Hepatocyte (in vitro differentiated cells): ENCODE data around the gene IKZF5.

Experiments
- EZH2phosphoT487 ChIP-seq: fragments of 200-600 bp; sonication (generic); IDR thresholded peaks from one replicate; pipeline ENCODE4 v1.6.1; 2018; ENCODE audit warnings: antibody characterized with exemption, mild to moderate bottlenecking, low read depth, moderate library complexity; ENCODE audit not compliant: unreplicated experiment, severe bottlenecking
- TF ChIP-seq, protein P1 (sequence below): fragments of 200-600 bp; sonication (generic); IDR thresholded peaks from 2 replicates; pipeline ENCODE4 v1.5.1; 2016; ENCODE audit warnings: antibody characterized with exemption, mild to moderate bottlenecking; ENCODE audit not compliant: poor library complexity

DNA sequence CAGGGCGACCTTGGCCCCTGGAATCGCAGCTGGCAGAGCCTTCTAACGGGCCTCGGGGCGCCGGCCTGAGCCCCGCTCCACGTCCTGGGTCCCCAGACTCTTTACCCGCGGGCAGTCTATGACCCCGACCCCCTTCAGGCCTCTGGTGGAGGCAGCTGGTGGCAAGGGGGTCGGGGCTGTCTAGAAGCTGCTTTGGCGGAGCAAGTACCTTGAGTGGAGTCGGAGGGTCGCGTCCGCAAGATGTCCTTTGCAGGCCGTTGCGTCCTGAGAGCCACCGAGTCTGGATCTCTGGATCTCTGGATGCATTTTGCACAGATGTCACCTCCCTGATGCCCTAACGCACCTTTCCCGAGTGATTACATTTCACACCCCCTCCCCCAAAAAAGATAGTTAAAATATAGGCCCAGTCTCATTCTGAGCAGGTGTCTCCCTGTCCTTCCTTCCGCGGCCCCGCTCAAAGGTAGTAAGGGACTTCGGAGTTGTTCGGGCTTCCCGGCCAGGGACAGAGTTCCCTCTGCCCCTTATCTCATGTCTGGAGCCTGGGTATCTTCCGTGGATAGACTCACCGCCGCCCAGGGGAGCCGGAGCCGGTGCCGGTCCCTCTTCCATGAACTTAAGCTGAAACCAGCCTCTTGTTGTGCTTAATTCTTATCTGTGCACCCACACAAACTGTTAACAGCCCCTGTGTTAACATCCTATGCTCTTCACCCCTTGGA, 668 bp upstream of the IKZF5 start:
- TF ChIP-seq, protein P1, sequence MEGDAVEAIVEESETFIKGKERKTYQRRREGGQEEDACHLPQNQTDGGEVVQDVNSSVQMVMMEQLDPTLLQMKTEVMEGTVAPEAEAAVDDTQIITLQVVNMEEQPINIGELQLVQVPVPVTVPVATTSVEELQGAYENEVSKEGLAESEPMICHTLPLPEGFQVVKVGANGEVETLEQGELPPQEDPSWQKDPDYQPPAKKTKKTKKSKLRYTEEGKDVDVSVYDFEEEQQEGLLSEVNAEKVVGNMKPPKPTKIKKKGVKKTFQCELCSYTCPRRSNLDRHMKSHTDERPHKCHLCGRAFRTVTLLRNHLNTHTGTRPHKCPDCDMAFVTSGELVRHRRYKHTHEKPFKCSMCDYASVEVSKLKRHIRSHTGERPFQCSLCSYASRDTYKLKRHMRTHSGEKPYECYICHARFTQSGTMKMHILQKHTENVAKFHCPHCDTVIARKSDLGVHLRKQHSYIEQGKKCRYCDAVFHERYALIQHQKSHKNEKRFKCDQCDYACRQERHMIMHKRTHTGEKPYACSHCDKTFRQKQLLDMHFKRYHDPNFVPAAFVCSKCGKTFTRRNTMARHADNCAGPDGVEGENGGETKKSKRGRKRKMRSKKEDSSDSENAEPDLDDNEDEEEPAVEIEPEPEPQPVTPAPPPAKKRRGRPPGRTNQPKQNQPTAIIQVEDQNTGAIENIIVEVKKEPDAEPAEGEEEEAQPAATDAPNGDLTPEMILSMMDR = no peak
- TF ChIP-seq EZH2phosphoT487 = no peak
